Activated CD4-positive, alpha-beta T cell treated with anti-CD3 and anti-CD28 coated beads, Interleukin-2, Interleukin-6, amounts not matched to agents 100 ng/mL and 50 ng/mL, durations not matched to agents 16 hours and 8 hours (primary cell): Measurements from ENCODE around the gene RASL12.
"Not testable (repeated sequence)": the region's sequence is repeated elsewhere in the genome, so short reads cannot be mapped to it uniquely, and the experiment has no call there.

Source experiments
- DNase-seq: peaks from one replicate; pipeline ENCODE4 v3.0.0-alpha.2; 2020

Gene RASL12

DNA sequence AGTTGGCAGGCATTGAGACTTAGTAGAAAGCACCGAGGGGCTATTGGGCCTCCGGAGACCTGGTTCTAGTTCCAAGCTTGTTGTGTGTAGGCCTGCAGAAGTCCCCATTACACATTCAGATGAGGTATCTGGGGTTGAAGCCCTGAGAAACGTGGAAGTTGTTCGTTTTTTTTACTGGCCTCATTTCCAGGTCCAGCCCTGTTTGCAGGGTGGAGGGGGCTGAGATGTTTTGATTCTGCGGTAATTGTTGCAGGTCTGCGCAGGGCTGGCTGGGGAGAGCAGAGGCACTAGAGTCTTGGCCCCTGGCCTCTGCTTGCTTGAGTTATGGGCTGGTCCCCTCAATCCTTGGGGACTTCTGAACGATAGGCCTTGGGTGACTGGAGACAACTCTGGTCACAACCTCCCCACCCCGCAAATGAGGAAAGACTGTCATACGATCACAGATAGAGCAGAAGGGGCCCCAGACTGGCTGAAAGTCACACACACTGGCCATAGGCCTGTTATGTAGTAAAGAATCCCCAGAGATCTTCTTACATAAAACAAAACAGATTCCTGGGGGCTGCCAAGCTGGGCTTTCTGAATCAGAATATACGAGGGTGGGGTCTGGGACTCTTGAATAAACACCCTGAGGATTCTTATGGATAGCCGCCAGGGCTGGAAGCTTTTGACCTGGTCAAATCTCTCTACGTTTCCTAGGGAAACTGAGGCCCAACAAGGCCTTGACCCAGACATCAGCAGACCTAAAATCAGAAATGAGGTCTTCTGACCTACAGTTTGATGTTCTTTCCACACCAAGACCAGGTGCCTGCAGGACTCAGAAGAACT lies 24.4 kb upstream of the RASL12 start:
- DNase-seq, result no peak

DNA sequence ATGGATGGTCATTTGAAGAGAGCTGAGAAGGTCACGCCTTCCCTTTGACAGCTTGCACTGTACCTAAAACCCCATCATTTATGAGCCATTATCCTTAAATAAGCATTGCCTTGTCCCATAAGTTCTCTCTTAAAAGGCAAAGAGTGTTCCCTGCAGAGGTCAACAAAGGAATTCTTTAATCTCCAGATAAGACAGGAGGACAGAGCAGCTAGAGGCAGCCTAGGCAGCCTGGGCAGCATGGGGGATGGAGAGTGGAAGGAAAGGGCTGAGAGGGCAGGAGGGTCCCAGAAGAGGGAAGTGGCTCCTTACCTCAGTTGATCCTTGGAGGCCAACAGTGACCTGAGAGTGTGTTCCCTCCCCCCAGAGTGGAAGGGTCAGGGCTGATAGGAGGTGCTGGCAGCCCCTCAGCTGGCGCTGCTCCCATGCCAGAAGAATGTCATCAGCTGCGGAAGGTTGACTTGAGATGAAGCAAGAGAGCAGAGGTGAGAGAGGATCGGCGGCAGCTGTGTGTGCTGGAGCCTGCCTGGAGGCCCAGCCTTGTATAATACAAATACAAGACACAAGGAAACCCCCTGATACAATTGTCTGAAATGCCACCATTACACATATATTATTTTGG lies 21.5 kb upstream of the RASL12 start:
- no peak for DNase-seq

DNA sequence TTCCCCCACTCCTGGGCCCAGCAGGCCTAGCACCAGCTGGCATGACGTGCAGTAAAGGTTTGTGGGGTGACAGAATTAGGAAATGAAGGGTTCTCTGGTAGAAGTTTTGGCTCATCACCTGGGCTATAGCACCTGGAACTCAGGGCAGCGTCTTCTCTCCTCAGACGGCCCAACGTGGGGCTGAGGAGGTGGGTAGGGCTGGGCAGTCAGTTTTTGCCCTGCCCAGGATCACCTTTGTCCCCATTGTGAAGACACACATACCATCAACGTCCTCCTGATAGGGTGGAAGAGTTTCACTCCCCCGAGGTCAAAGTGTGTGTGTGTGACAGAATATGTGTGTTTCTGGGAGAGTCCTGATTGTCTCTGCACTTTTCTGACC lies 20.8 kb upstream of the RASL12 start:
- DNase-seq, result no peak

DNA sequence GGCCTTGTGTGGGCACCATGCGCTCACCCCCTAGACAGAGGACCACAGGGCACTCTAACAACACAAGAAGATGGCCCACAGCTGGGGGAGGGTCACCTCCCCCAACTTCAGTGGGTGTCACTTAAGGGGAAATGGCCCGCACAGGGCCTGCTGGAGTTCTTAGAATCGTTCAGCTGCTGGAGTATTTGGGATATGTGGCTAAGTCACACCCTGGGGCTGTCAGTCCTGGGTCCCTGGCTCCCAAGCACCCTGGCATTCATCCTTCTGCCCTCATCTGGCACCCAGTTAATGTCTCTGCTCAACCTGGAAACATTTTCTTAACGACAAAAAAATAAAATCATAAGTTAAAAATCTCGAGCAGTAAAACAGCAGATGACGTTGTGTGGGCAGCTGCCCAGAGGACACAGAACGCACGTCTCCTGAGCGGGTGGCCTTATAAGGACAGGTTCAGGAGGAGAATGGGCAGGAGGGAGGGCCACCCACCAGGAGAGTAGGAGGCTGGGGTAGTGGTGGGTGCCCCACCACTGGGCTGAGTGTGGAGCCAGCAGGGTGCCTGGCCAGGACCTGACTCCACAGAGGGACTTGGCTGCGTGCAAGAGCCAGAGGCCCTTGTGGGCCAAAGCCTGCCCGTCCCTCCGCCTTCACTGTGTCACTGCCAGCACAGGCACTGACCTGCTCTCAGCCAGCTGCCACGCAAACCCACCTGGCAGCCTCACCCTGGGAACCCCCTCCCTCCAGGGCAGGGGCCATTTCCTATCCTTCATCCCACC lies 20.3 kb upstream of the RASL12 start:
- DNase-seq, result no peak

DNA sequence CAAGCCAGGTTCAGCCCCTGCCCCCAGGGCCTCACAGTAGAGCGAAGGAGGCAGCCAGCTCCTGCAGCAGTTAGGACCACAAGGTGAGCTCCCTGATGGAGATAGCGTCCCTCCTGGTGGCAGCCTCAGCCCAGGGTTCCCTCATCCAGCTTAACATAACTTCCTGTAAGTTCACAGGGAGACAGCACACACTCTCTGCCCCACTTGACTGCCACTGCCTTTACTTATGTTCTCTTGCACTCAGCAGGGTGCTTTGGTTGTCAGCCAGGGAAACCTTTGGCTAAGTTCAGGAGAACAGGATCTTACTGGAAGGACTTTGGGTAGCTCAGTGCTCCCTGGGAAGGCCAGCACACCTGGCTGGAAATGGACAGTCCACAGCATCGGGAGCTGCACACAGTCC lies 19.6 kb upstream of the RASL12 start:
- no peak for DNase-seq

DNA sequence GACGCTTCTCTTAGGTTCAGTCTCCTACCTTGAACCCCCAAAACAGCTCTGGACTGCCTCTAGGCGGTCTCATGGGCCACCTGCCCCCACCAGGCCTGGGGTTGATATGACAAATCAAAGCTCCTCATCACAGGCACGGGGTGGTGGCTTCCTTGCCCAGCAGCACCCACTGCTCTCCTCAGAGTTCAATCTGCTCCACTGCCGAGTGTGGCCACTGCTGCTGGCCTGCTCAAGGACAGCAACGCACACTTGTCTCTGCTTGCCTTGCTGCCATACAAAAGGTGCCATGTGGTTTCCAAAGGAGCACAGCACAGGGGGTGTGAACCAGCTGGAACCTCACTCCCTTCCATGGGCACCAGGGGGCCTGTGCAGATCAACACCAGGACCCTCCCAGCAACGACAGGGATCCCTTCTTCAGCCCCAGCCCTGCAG lies 18.9 kb upstream of the RASL12 start:
- DNase-seq, result no peak

DNA sequence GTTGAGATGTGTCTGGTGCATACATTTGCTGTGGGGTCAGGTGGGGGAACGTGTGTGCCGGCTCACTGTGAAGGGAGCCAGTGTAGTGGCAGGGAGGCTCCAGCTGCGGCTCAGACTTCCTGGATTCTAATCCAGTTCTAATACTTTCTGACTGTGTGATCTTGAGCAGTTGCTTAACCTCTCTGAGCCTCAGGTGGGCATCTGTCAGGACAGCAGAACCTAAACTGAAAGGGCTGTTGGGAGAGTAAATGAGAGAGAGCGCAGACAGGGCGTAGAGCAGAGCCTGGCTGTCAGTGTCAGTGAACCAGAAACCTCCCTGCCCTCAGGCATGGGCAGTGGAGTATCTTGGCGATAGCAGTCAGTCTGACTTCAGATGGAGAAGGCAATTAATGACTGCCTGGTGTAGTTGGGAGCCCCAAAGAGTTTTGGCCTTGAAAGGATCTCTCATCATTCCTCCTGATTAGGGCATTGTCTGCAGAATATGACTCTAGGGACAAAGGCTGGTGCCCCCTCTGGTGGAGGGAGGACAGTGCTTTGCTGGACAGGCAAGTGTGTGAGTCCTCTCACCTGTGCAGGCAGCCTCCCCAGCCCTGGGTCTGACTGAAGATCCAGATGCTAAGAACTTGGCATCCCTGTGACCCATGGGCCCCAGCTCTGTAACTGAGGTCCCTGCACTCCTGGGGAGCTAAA lies 18.3 kb upstream of the RASL12 start:
- DNase-seq, result peak; percentile 21

DNA sequence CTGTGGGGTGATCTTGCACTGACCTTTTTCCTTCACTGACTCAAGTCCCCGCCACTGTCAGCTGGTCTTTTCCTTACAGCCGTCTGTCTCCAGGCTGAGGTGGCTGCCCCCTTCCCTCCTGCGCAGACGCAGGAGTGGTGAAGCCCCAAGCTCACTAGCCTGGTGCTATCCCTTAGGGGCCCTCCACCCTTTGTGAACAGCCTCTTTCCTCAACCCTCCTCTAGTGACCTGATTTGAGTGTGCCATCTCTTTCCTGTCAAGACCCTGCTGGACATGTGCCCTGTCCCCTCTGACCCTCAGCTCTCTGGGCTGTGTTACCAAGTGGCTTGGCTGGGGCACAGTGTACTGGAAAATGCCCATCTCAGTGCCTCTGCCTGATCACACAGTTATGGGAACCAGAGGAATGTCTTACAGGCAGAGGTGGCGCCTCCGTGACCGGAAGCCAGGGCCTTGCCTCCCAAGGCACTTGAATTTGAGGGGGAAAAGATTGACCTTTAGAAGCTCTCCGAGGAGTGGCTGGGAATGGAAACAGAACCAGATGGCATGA lies 17.5 kb upstream of the RASL12 start:
- DNase-seq, result no peak

DNA sequence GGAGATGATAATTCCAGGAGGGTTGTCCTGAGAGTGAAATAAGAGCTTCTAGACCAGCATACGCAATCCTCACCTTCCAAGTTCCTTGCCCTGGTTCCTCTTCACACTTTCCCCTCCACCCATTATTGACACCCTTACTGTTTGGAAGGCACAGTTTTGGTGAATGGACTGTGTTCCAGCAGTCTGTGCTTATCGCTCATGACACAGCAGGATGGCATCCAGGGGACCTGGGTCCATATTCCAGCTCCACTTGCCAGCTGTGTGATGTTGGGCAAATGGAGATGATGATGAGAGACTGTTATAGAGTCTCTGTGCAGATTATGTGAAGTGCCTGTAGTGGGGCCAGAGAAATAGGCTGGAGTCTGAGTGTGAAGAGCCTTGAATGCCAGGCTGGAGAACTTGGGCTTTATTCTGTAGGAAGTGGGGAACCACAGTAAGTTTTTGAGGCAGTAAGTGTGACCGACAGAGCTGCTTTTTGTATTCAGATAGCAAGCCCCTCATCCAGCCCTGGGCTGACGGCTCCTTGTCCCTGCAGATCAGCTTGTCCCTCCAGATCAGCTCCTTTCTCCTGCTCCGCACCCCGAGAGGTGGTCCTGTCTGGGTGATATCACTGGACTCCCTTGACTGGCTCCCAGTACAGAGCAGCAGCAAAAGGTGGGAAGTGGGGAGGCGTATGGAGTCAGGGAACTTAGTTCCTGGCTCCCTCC lies 16.9 kb upstream of the RASL12 start:
- DNase-seq, result no peak

DNA sequence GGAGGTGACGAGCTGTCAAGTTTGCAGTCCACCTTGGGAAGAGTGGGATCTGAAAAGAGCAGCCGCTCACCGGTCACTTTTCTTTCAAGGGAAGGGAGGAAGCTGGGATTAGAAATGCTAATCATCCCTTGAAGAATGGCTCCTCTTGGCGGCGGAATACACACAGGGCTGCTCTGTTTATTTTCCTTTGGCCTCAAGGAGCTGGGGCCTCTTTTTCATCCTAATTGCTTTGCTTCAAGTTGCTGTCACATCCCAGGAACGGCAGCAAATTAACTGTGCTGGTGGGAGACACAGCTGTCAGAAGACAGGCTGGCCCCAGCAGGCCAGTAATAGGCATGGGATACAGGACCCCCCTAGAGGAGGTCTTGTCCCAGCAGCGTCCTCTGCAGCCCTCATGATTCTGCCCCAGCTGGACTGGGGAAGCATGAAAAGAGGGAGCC lies 15.5 kb upstream of the RASL12 start:
- DNase-seq, result no peak

DNA sequence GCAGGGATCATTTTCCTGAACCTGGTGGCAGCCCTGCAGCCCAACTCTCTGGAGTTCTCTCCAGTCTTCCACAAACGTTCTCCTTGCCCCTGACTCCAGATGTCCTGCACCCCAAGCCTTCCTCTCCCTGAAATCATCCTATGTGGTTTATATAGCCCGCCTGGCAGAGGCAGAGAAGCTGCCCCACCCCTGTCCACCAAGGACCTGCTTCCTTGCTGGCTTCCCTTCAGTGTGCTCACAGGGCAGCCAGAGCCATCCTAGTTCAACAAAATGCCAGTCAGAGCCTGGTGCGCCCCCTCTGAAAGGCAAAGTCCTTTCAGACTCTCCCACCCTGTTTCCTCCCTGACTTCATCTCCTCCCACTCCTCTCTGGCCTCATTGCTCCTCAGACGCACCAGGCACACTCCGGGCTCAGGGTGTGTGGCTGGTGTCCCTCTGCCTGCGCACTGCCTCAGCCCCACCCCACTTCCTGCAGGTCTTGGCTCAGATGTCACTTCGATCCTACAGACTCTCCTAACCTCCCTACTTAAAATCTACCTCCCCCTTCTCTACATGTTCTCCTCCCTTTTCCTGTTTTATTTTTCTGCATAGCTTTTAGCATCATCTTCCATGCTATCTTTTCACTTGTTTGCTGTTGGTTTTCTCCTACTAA lies 14.6 kb upstream of the RASL12 start:
- no peak for DNase-seq

DNA sequence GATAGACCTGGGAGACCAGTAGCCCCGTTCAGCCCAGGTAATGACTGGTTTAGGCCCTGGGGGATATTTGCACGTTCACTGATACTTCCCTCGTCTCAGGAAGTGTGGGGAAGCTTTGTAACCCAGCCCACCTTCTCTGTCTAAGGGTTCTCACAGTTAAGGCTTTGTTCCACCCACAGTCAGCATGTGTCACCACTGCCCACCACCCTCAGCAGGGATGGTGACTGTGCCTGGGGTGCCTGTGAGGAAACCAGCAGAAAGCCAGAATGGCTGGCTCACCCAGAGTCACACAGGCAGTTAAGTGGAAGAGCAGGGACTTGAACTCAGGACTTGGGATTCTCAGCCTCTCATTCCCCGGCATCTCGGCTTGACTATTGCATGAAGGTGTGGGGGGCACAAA lies 14.0 kb upstream of the RASL12 start:
- no peak for DNase-seq

DNA sequence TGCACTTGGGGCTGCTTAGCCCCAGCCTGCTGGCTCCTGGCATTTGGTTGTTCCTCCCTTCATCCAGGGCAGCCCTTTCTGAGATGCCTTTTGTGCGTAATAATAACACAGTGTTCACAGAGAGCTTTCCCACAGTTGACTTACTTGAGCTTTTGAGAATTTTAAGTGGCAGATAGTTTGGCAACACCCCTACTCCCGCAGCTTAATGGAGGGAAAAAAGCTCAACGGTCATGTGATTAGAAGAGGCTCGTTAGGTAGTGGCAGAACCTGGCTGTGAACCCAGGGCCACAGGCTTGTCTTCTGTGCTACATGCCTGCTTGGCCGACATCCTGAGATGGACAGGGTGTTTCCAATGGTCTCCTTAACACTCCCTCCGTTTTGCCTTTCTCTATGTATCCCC lies 13.5 kb upstream of the RASL12 start:
- DNase-seq, result no peak

DNA sequence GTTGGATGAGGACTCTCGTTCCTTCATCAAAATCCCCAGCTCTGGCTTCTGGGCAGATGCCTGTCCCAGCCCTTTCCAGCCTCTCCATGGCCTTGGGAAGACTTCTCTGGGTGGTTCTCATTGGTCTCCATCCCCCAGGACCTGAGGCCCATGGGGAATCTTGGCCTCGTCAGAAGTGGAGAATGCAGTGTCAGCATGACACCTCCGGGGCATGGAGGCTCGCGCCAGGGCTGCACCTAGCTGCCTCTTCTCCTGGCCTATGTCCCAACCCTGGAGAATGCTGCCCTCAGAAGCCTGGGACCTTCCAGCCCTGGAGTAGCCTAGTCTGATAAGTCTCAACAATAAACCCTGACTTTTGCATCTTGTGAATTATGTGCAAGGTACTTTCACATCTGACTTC lies 11.8 kb upstream of the RASL12 start:
- no peak for DNase-seq

DNA sequence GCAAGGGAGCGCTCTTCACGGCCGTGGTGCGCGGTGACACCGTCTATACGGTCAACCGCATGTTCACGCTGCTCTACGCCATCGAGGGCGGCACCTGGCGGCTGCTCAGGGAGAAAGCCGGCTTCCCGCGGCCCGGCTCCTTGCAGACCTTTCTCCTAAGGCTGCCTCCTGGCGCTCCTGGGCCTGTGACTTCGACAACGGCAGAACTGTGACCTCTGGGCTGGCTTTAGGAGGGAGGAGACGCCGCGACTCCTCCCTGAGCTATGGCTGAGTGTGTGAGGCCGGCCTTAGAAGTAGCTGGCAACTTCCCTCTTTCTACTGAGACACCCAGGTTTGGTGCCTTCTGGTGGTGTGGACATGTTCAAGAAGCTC lies 10.2 kb upstream of the RASL12 start:
- DNase-seq, result peak; percentile 55

DNA sequence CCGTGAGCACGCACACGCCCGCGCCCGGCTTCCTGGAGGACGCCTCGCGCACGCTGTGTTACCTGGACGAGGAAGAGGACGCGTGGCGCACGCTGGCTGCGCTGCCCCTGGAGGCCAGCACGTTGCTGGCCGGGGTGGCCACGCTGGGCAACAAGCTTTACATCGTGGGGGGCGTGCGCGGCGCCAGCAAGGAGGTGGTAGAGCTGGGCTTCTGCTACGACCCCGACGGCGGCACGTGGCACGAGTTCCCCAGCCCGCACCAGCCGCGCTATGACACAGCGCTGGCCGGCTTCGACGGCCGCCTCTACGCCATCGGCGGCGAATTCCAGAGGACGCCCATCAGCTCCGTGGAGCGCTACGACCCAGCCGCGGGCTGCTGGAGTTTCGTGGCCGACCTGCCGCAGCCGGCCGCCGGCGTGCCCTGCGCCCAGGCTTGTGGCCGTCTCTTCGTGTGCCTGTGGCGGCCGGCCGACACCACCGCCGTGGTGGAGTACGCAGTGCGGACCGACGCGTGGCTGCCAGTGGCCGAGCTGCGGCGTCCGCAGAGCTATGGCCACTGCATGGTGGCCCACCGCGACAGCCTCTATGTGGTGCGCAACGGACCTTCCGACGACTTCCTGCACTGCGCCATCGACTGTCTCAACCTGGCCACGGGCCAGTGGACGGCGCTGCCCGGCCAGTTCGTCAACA lies 9.6 kb upstream of the RASL12 start:
- DNase-seq, result no peak

DNA sequence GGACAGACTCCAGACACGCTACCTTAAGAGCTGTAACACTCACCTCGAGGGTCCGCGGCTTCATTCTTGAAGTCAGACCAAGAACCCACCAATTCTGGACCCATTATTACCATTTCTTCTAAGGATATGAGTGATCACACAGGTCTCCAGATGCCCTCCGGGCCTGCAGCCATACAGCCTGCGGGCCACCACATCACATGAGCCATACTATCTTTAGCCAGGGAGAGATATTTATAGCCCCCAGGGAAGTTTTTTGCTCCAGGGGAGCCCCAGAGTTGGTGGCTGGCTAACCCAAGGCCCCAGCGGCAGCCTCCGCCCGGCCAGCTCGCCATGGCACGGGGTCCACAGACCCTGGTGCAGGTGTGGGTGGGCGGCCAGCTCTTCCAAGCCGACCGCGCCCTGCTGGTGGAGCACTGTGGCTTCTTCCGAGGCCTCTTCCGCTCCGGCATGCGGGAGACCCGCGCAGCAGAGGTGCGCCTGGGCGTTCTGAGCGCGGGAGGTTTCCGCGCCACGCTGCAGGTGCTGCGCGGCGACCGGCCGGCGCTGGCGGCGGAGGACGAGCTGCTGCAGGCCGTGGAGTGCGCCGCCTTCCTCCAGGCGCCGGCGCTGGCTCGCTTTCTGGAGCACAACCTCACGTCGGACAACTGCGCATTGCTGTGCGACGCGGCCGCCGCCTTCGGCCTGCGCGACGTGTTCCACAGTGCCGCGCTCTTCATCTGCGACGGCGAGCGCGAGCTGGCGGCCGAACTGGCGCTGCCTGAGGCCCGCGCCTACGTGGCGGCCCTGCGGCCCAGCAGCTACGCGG lies 8.9 kb upstream of the RASL12 start, which contains the start of gene KBTBD13:
TSS of gene KBTBD13 (plus strand) at position 261 of the 805 bp plus-strand sequence. CDS start at position 331, 70 bp downstream.
- DNase-seq, result no peak

DNA sequence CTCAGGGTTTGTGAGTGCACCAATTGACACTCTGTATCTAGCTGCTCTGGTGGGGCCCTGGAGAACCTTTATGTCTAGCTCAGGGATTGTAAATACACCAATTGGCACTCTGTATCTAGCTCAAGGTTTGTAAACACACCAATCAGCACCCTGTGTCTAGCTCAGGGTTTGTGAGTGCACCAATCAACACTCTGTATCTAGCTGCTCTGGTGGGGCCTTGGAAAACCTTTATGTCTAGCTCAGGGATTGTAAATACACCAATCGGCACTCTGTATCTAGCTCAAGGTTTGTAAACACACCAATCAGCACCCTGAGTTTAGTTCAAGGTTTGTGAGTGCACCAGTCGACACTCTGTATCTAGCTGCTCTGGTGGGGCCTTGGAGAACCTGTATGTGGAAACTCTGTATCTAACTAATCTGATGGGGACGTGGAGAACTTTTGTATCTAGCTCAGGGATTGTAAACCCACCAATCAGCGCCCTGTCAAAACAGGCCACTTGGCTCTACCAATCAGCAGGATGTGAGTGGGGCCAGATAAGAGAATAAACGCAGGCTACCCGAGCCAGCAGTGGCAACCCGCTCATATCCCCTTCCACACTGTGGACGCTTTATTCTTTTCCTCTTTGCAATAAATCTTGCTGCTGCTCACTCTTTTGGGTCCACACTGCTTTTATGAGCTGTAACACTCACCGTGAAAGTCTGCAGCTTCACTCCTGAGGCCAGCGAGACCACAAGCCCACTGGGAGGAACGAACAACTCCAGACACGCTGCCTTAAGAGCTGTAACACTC lies 8.0 kb upstream of the RASL12 start:
- not testable (repeated sequence) for DNase-seq

DNA sequence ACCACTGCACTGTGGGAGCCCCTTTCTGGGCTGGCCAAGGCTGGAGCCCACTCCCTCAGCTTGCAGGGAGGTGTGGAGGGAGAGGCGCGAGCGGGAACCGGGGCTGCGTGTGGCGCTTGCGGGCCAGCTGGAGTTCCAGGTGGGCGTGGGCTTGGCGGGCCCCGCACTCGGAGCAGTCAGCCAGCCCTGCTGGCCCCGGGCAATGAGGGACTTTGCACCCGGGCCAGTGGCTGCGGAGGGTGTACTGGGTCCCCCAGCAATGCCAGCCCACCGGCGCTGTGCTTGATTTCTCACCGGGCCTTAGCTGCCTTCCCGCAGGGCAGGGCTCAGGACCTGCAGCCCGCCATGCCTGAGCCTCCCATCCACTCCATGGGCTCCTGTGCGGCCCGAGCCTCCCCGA lies 7.2 kb upstream of the RASL12 start:
- not testable (repeated sequence) for DNase-seq
